Body of pancreas (tissue), 4 donors: ENCODE measurements around the gene FREY1.

Source experiments
- POLR2A ChIP-seq, 3 donors: fragments of 450-650 bp; IDR thresholded peaks; one replicate each; pipeline ENCODE4 v1.6.1; 2016; ENCODE audit warnings: antibody characterized with exemption in 3 of 3, mild to moderate bottlenecking in 2 of 3
- TF ChIP-seq, protein P1 (sequence below), 7 experiments: fragments of 450-650 bp in 4 of 7; fragments of 200-600 bp in 3 of 7; sonication (generic) in 3 of 7; IDR thresholded peaks; one replicate each; pipeline ENCODE4 v1.5.1; 2016 to 2019; ENCODE audit warnings: antibody characterized with exemption in 7 of 7

DNA sequence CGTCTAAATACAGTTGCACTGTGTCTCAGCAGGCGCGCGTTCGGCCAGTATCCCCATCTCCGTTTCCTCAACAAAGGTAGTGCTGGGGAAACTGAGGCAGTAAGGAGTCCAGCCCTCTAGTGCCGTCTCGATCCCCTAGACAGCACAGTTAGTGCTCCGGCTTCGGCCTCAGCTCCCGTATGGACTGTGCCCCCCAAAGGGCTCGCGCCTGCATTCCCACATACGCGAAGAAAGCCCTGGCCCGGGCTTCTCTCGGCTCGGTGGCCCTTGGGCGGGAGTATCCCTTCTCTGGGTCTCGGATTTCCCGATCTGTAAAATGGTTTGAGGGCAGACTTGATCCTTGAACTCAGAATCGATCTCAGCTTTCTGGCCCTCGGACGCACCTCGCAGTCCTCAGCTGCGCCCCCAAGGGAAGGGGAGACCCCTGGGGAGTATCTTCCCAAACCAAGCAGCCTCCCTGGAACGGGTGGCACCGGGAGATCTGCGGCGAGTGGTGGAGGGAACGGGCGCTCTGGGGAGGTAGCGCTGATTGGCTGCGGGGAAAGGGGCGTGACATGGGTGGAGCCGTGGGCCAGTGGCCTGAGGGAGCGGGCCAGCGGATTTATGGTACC, 11.4 kb upstream of the FREY1 start:
- TF ChIP-seq, protein P1, sequence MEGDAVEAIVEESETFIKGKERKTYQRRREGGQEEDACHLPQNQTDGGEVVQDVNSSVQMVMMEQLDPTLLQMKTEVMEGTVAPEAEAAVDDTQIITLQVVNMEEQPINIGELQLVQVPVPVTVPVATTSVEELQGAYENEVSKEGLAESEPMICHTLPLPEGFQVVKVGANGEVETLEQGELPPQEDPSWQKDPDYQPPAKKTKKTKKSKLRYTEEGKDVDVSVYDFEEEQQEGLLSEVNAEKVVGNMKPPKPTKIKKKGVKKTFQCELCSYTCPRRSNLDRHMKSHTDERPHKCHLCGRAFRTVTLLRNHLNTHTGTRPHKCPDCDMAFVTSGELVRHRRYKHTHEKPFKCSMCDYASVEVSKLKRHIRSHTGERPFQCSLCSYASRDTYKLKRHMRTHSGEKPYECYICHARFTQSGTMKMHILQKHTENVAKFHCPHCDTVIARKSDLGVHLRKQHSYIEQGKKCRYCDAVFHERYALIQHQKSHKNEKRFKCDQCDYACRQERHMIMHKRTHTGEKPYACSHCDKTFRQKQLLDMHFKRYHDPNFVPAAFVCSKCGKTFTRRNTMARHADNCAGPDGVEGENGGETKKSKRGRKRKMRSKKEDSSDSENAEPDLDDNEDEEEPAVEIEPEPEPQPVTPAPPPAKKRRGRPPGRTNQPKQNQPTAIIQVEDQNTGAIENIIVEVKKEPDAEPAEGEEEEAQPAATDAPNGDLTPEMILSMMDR (IDR thresholded peaks at IDR 0.05), result no peak
- TF ChIP-seq POLR2A (IDR thresholded peaks at IDR 0.05), result peak; percentile 58 to 83 (median 71)
